ENCODE measurements around the gene BCL2L12.

- TF ChIP-seq CTCF (IDR thresholded peaks at IDR 0.05) (no peak), EZH2 (IDR thresholded peaks at IDR 0.05; ENCODE audit: borderline replicate concordance, insufficient read depth, low read depth, low read length, poor library complexity, severe bottlenecking) (no peak)
Measured at GRCh38 chr19:49643466-49643865, 22.3 kb upstream of the BCL2L12 start.

All from B cell (primary cell).